Ureter (tissue), 1 donor: ENCODE measurements around the gene EXOC6B. TPM values are rescaled to one million over a fixed set of nuclear protein-coding genes. Genes with fewer than 3 reads are reported as not detected.
"Not testable (repeated sequence)": the region's sequence is repeated elsewhere in the genome, so short reads cannot be mapped to it uniquely, and the experiment has no call there.

Experiments
- DNase-seq: peaks from one replicate; pipeline ENCODE4 v3.0.0-alpha.2; 2020; ENCODE audit warnings: low spot score
- total RNA-seq: library from RNA; stranded (reverse); gene quantifications from one replicate; pipeline ENCODE4 v1.2.4, GENCODE V29; 2023
- donor health status: DM: yes; HTN: yes; CAD: no.

The EXOC6B gene
- total RNA-seq, 1 donor from 2014 or later = 84.8 TPM

DNA sequence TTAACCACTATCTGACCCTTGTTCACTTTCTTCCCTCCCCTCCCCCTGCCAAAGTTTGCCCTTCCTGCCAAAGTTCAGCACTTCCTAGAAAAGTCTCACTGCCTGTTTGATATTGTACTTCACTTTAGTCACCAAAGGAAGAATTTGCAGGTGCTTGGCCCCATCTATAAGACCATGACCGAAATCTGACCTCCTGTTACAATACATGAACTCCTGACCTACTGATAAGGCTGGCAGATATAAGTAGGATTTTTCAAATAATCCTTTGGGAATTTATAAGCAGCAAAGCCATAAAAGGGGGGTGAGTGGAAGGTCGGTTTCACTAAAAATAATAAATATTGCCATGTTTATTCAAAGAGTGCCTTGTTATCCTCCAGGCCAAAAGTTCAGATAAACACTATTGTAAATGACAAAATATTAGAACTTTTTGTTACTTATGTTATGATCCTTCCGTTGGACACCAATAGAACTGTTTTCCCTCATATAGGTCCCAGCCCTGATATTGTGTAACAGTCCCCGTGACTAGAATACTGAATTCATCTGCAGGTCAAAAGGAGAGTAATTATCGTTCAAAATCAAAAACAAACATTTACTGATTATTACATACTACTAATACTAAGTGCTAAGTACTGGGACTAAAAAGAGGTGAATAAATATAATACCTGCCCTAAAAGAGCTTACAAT, 277.6 kb downstream of the EXOC6B start:
- no peak for DNase-seq

DNA sequence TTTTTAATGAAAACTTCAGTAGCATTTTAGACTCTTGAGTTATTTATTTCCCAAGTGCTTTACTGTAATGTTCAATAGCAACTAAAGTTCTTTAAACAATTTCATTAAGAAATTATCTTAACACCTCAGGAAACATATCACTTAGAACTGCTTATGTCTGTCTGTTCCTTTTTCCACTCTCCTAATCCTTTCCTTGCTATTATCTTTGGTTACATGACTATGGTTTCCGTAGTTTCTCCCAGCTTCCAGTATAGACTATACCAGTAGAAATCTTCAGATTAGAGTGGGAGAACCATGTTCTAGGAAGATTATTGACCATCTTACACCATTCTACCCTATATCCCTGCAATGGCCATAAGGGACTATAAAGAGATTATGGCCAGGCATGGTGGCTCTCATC, 280.0 kb downstream of the EXOC6B start:
- DNase-seq = no peak

DNA sequence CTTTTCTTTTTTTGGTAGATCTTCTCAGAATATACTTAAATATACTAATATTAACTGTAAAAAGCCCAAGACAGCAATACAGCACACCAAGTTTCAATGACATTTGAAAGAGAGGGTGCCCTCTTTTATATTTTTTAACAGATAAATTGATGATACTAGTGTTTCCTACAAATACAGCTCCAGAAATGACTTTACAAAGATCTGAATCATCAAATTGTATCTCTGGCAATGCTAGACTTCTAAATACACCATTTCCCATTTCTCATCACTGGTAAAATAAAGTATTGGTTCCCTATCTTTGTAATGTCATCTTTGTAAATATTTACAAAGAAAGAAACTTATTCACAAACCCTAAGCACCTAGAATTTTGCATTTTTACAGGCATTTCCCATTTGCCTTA, 281.3 kb downstream of the EXOC6B start:
- DNase-seq = no peak

DNA sequence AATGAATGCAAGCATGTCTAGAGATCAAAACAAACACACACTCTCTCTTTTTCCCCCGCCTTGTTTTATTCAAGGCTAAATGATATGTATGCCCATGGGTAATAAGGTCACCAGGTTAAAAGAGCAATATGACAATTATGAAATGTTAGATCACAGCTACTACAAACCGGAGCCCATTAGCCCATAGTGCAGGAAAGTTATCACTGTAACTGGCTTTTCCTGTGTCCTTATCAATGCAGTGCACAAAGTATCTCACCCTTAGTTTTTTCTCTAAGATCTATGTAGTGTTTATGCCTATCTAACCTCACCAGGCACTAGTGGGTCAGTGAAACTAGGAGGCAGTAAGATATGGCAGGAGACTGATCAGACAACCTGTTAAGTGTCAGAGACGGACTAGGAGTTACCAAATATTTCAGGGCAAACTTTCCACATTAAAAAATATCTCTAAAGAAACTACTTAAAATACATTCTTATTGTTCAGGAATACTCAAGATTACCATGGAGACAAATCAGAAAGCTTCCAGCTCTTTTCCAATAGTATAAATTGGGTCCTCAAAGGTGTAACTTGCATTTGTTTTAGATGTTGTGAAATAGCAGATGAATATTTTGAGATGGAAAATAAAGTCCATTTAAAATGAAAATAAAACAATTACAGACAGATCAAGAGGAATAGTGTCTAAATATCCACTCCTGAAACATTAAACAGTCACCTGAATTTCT, 282.2 kb downstream of the EXOC6B start:
- DNase-seq = no peak

DNA sequence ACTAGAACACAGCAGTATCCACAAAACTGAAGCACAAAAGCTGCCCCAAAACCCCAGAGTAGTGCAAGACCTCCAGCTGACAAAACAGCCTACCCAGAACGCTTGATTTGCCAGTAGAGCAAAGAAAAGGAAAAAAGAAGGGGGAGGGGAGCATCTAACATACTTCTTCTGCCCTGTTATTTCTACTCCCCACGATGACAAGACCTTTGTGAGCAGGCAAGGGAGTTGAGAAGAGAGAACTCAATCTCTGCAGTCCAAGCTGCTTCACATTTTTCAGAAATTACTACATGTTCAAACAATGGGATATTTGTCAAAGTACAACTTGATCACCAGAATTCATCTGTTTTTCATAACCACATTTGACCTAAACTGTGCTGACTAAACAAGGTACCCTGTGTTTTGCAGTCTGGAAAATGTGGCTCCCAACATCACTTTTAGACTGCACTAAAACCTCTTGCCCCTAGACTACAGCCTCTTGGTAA, 286.7 kb downstream of the EXOC6B start:
- DNase-seq = no peak

DNA sequence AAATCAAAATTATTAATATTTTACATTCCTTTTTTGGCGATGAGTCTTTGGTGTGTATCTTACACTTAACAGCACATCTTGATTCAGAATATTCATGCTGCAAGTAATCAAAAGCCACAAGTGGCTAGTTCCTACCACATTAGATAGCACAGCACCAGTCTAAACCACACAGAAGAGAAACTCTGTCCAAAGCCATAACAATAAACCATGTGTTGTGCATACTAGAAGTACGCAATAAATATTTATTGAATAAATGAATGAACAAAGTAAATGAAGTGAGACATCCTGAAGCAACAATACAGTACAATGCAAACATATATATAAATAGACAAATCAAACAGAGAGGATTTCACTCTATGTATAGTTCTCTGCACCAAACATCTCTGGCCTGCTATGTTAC, 287.3 kb downstream of the EXOC6B start:
- DNase-seq = no peak

DNA sequence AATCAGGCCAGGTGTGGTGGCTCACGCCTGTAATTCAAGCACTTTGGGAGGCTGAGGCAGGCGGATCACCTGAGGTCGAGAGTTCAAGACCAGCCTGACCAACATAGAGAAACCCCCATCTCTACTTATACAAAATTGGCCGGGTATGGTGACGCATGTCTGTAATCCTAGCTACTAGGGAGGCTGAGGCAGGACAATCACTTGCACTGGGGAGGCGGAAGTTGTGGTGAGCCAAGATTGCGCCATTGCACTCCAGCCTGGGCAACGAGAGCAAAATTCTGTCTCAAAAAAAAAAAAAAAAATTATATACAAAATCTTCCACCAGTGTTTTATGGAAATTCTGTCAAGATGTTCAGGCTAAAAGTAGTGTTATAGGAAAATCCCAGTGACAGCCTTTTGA, 290.2 kb downstream of the EXOC6B start:
- DNase-seq = not testable (repeated sequence)

DNA sequence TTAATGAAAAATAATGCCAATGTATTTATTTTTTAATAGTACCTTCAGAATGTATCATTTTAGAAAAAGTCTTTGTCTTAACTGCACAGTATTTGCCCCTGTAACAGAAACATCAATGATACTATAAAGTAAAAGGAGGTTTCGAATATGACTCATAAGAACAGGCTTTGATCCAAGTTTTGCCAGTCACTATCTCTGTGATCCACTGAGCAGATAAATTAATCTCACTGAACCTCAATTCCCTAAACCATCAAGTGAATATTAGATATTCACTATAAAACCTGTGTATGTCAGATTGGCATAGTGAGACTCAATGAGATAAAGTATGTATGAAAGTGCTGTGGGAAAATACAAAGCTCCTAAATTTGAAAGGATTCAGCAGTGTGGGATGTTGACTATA, 292.1 kb downstream of the EXOC6B start:
- no peak for DNase-seq

DNA sequence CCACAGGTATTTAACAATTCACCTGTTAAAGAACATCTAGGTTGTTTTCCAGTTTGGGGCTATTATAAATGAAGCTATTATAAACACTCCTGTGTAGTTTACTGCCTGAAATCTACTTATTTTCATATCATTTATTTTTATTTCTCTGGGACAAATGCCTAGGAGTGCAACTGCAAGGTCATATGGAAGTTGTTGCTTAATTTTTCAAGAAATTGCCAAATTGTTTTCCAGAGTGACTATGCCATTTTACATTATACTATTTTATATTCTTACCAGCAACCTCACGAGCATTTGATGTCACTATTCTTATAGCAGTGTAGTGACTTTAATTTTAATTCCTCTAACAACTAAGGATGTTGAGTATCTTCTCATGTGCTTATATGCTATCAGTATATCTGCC, 298.4 kb downstream of the EXOC6B start:
- no peak for DNase-seq

DNA sequence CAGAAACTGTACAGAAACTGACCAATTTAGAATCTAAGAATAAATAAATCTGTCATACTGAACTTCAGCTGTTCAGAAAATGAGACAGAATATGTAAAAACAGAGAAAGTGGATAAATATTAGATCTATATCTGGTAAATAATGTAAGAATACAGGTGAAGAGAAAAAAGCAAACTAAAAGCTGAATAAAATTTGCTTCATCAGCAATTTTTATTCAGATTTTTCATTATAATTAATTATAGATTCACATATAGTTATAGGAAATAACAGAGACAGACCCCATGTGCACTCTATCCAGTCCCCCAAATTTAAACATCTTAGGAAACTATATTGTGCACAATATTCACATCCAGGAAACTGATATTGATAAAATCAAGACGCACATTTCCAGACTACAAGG, 299.2 kb downstream of the EXOC6B start:
- no peak for DNase-seq

DNA sequence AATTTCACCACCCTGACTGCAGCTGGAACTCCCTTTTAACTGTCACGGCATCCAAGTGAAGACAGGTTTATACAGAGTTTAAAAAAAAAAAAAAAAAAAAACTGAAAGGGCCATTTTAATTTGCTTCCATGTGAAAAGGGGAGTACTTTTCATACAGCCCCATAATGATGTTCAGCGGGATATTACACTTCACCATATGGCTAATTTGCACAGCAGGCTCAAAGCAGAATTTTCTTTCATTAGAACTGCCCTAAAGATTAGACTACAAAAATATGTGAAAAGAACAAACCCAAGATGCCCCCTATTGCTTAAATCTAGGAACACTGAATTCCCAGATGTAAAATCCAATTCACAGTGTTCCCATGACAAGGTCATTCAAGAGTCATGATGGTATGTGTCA, 301.8 kb downstream of the EXOC6B start:
- DNase-seq = no peak

DNA sequence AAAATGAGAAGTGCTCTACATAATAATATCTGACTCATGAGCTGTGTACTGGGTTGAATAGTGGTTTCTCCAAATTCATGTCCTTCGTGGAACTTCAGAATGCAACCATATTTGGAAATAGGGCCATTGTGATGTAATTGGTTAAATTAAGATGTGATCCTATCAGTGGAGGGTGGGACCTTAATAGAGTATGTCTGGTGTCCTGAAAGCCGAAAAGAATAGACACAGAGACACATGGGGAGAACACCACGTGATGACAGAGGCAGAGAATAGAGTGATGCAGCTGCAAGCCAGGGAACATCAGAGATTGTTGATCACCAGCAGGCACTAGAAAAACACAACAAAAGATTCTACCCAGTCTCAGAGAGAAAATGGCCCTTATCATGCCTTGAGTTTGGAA, 310.1 kb downstream of the EXOC6B start:
- no peak for DNase-seq

DNA sequence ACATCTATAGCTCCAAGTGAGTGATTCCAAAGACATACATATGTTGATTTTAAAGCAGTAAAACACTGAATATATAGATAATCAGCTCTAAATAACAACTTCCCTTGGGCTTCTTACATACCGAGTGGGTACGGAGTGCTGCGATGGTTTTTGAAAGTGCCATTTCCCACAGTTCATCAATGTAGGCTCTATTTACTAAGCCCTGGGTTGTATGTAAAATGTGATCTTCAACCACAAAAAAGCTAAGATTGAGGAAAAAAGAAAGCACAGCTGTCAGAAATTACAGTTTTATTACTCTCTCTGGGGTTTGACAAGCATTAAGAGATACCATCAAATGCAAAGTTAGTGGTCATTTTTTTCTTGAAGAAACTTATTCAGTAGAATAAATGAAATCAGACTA, 312.8 kb downstream of the EXOC6B start:
- no peak for DNase-seq

DNA sequence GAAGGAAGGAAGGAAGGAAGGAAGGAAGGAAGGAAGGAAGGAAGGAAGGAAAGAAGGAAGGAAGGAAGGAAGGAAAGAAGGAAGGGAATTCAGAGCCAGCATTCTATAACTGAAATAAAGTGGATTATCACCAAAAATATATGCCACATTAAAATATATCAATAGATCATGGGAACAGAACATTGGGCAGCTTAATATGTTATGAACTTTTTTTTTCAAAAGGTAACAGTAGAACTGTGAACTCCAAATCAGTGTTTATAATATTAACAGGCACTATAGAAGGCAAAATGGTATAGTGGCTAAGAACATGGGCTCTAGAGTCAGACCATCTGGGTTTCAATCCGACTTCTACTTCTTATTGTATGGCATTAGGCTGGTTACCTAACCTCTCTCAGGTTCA, 313.5 kb downstream of the EXOC6B start:
- no peak for DNase-seq

DNA sequence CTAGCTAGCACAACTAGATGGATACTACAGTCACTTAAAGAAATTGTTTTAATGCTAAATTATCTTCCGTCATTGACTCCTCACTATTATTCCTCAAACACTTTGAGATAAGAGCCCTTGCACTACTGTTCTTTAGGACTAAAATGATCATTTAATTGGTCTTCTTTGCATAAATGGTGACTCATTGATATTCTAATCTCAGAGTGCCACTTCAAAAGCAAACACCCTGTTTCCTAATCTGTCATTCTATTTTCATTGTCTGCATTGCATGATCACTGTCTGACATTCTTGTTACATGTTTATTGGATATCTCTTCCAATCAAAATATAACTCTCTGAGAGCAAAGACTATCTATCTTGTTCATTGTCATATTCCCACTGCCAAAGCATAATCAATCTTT, 313.9 kb downstream of the EXOC6B start:
- no peak for DNase-seq

DNA sequence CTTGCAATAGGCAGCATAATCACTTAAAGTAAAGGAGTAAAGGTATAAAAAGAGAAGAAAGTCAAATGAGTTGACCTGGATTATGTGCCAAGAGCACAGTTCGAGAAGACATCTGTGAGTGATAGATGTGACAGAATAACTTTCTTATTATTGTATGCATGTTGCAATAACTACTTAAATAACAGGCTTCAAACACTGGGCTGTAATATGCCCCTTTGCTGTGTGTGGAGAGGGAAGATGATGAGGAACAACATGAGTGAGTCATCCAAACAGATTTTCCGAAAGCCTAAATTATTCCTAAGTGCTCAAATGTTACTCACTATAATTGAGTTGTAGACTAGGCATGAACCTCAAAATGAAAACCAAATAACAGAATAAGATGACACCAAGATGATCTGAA, 328.1 kb downstream of the EXOC6B start:
- no peak for DNase-seq

DNA sequence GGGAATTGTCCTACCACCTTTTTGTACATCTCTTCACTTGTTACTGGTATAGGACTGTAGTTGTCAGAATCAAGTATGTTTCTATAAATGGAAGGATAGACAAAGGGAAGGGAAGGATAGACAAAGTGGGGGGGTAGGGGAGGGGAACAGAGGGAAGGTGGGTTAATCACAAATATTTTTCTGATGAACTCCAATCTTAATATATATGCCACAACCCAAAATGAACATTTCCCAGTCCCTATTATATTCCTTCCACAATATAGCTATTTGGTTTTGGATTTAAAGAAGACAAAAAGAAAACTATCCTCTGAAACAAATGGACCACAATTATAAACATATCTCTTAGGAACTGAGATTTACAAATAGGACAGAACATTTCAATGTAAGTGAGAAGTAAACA, 329.4 kb downstream of the EXOC6B start:
- DNase-seq = no peak

DNA sequence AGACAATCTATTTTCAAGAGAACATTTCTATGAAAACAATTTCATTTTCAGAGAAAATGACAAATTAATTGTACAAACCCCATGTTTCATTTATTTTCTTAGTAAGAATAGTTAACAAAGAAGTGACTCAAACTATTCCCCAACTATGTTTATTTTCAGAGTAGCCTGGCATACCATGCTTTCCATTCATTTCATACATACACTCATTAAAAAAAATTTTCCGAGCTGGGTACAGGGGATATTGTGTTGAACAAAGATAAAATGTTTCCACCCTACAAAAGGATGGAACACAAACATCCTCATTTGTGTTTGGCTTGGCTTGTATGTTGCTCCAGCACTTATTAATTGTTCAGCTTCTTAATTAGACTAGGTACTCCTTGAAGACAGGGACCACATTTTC, 331.4 kb downstream of the EXOC6B start:
- DNase-seq = no peak

DNA sequence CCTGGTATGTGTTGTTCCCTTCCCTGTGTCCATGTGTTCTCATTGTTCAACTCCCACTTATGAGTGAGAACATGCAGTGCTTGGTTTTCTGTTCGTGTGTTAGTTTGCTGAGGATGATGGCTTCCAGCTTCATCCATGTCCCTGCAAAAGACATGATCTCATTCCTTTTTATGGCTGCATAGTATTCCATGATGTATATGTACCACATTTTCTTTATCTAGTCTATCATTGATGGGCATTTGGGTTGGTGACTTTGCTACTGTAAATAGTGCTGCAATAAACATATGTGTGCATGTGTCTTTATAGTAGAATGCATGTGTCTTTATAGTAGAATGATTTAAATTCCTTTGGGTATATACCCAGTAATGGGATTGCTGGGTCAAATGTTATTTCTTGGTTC, 341.2 kb downstream of the EXOC6B start:
- DNase-seq = not testable (repeated sequence)

DNA sequence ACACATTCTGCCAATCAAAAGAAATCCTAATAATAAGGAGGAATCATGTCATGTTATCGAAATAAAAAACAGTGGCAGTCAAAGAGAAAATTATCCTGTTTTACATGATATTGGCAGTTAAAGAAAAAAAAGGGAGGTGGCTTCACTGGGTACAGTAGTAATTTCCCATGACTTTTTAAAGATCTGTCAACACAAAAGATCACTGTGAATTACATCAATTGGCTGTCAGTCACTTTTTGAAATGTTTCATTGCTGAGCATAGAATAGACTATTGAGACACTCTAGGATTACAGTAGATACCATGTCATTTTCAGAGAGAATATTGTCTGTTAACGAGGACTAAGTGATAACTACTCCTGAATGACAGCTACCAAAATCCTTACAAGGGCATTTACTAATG, 342.5 kb downstream of the EXOC6B start:
- DNase-seq = no peak

DNA sequence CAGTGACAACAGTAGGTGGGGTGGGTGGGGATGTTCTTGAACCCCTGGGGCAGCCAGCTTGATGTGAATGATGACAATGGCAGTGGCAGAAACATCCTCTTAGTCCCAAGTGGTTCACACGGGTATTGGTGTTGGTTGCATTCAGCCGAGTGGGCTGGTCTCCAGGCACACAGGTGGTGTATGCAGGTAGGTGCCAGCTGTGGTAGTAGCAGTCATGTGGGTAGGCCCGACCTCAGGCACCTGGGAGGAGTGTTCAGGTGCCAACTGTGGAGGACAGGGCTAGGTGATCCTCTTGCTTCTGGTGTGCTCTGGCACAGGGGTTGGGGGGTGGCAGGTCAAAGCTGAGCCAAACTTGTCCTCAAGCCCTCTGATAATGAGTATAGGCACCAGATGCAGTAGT, 350.6 kb downstream of the EXOC6B start:
- DNase-seq = no peak

DNA sequence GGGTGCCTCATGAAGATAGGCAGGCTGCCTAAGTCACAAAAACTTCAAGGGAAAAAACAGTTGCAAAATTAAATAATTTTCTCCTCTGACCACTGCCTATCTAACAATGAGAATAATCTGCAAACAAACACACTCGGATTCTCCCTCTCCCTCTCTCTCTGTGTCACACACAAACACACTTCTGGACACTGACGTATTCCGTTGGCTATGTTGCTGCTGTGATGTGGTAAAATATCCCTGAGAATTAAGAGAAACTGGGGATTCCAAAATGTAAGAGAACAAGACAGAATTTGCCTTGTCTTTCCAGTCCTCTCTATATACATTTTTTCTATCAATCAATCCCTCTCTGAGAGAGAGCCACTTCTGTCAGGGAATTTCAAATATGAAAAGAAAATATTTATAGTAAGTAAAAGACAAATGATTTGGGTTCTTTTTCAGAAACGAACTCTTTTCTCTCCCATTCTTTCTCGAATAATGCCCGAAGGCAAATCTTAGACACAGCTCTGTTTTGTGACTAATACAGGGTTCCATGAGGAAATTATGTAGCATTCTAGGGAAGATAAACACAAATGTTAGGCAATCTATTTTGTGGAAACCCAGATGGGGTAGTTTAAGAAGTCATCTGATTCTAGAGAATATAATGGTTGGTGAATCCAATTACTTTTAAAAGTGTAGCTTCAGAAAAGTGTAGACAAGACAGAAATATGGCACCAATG, 367.9 kb downstream of the EXOC6B start:
- DNase-seq = no peak

DNA sequence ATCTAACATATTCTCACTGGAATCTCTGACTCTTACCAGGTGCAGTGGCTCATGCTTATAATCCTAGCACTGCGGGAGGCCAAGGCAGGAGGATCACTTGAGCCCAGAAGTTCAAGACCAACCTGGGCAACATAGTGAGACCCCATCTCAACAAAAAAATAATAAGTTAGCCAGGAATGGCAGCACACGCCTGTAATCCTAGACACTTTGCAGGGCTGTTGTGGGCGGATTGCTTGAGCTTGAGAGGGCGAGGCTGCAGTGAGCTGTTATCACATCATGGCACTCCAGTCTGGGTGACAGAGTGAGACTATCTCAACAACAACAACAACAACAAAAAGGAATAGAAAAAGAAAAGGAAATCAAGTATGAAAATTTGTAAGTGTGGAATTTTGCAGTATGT, 371.6 kb downstream of the EXOC6B start:
- DNase-seq = no peak
